ENCODE results near the gene CIAO1.

CIAO1 gene

GRCh38 chr2:96245609-96246390 is 20.2 kb upstream of the CIAO1 start:
- no peaks in the 10 kb centered on the region for H3F3A ChIP-seq (ENCODE audit: low read depth)
- TF ChIP-seq EZH2phosphoT487 (IDR thresholded peaks at IDR 0.05; ENCODE audit: borderline replicate concordance): no peak
- TF ChIP-seq CTCF (conservative IDR thresholded peaks at IDR 0.05; ENCODE audit: low read length): no peak
- no peaks in the 10 kb centered on the region for H3K9me3 ChIP-seq (ENCODE audit: insufficient read depth, low read depth, low read length)
- H4K20me1 ChIP-seq (ENCODE audit: insufficient read depth, low read length, poor library complexity, severe bottlenecking): no peaks in the 10 kb centered on the region
- no peak overlapping the region for H2AFZ ChIP-seq (ENCODE audit: low read length)
- H3K9me2 ChIP-seq (replicated peaks; ENCODE audit: low read depth, low read length): no peaks in the 10 kb centered on the region
- H3K27me3 ChIP-seq (ENCODE audit: insufficient read depth, low read length, poor library complexity, severe bottlenecking): no peaks in the 10 kb centered on the region
- no peaks in the 10 kb centered on the region for H3K36me3 ChIP-seq (ENCODE audit: insufficient read depth, low read length)
- H3K4me2 ChIP-seq (ENCODE audit: low read depth, low read length, poor library complexity, severe bottlenecking): no peak overlapping the region
- H3K9ac ChIP-seq (ENCODE audit: low read depth, low read length, poor library complexity, severe bottlenecking): no peak overlapping the region
- H3K79me2 ChIP-seq (ENCODE audit: insufficient read depth, low read length): no peaks in the 10 kb centered on the region
- H3K4me3 ChIP-seq (ENCODE audit: low read length, poor library complexity, severe bottlenecking): no peak overlapping the region
- peaks cover 20% of the 10 kb centered on the region for H3K4me1 ChIP-seq (ENCODE audit: insufficient read depth, low read length, poor library complexity, severe bottlenecking)

GRCh38 chr2:96247009-96247408 is 19.0 kb upstream of the CIAO1 start:
- no peaks in the 10 kb centered on the region for H3K27me3 ChIP-seq (ENCODE audit: insufficient read depth, low read length, poor library complexity, severe bottlenecking)
- no peaks in the 10 kb centered on the region for H3F3A ChIP-seq (ENCODE audit: low read depth)
- H3K4me2 ChIP-seq (ENCODE audit: low read depth, low read length, poor library complexity, severe bottlenecking): no peak overlapping the region
- no peak overlapping the region for H3K9ac ChIP-seq (ENCODE audit: low read depth, low read length, poor library complexity, severe bottlenecking)
- no peaks in the 10 kb centered on the region for H3K9me2 ChIP-seq (replicated peaks; ENCODE audit: low read depth, low read length)
- H3K9me3 ChIP-seq (ENCODE audit: insufficient read depth, low read depth, low read length): no peaks in the 10 kb centered on the region
- H4K20me1 ChIP-seq (ENCODE audit: insufficient read depth, low read length, poor library complexity, severe bottlenecking): no peaks in the 10 kb centered on the region
- no peaks in the 10 kb centered on the region for H3K79me2 ChIP-seq (ENCODE audit: insufficient read depth, low read length)
- no peak overlapping the region for H2AFZ ChIP-seq (ENCODE audit: low read length)
- no peak overlapping the region for H3K4me3 ChIP-seq (ENCODE audit: low read length, poor library complexity, severe bottlenecking)
- peaks cover 8% of the 10 kb centered on the region for H3K4me1 ChIP-seq (ENCODE audit: insufficient read depth, low read length, poor library complexity, severe bottlenecking)
- peaks cover under 1% of the 10 kb centered on the region; the same call in 1 of the 2 replicates for H3K36me3 ChIP-seq (ENCODE audit: insufficient read depth, low read length)
- TF ChIP-seq CTCF (conservative IDR thresholded peaks at IDR 0.05; ENCODE audit: low read length): no peak
- TF ChIP-seq EZH2phosphoT487 (IDR thresholded peaks at IDR 0.05; ENCODE audit: borderline replicate concordance): no peak

GRCh38 chr2:96247896-96248295 is 18.1 kb upstream of the CIAO1 start:
- Histone ChIP-seq H2AFZ (ENCODE audit: low read length) (no peak overlapping the region), H3F3A (ENCODE audit: low read depth) (no peaks in the 10 kb centered on the region), H3K4me3 (ENCODE audit: low read length, poor library complexity, severe bottlenecking) (no peak overlapping the region), H3K4me1 (ENCODE audit: insufficient read depth, low read length, poor library complexity, severe bottlenecking) (no peaks in the 10 kb centered on the region), H4K20me1 (ENCODE audit: insufficient read depth, low read length, poor library complexity, severe bottlenecking) (no peaks in the 10 kb centered on the region), H3K79me2 (ENCODE audit: insufficient read depth, low read length) (no peaks in the 10 kb centered on the region), H3K9ac (ENCODE audit: low read depth, low read length, poor library complexity, severe bottlenecking) (no peak overlapping the region), H3K9me3 (ENCODE audit: insufficient read depth, low read depth, low read length) (no peaks in the 10 kb centered on the region), H3K4me2 (ENCODE audit: low read depth, low read length, poor library complexity, severe bottlenecking) (no peak overlapping the region), H3K9me2 (replicated peaks; ENCODE audit: low read depth, low read length) (no peaks in the 10 kb centered on the region), H3K27me3 (ENCODE audit: insufficient read depth, low read length, poor library complexity, severe bottlenecking) (no peaks in the 10 kb centered on the region), H3K36me3 (ENCODE audit: insufficient read depth, low read length) (peaks cover 9% of the 10 kb centered on the region; the same call in 1 of the 2 replicates)
- TF ChIP-seq CTCF (conservative IDR thresholded peaks at IDR 0.05; ENCODE audit: low read length): no peak
- TF ChIP-seq EZH2phosphoT487 (IDR thresholded peaks at IDR 0.05; ENCODE audit: borderline replicate concordance): no peak

Data from Loucy (cell line).